HG03575 (cell line): ENCODE data around the gene BTRC.
"Not testable (repeated sequence)": the region's sequence is repeated elsewhere in the genome, so short reads cannot be mapped to it uniquely, and the experiment has no call there.

Experiments
- ATAC-seq: cut with Tn5 transposase; IDR thresholded peaks from one replicate; pipeline ENCODE4 v1.9.1; 2021; ENCODE audit not compliant: unreplicated experiment, insufficient number of reproducible peaks, low FRiP score; ENCODE audit errors: extremely low read depth

The BTRC gene

DNA sequence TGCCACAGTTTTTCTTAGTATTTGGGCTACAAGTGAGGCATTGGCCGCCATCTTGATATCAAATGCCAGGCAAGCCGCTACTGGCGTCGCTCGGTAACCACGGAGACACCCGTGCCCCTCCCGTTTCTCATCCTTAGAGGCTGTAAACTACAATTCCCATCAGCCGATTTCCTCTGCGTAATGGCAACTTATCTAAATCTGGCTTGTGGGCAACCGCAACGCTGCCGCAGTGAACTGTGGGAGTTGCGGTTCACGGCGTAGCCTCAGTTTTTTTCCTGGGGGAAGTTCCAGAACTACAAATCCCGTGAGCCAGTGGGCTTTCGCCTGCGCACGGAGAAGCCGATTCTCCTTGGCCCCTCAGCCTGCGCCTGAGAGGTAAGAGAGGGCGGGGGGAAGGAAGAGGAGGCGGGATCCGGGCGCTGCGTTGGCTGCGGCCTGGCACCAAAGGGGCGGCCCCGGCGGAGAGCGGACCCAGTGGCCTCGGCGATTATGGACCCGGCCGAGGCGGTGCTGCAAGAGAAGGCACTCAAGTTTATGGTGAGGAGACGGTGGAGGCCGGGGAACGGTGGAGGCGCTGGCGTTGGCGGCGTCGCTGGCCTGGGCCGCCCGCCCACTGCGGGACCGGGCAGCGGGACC lies at the start of gene BTRC:
Gene BTRC, plus strand, starts transcription at position 474 of the 636 bp plus-strand sequence. Its CDS starts 16 bp downstream, at position 490.
- peak; percentile 79 for ATAC-seq

DNA sequence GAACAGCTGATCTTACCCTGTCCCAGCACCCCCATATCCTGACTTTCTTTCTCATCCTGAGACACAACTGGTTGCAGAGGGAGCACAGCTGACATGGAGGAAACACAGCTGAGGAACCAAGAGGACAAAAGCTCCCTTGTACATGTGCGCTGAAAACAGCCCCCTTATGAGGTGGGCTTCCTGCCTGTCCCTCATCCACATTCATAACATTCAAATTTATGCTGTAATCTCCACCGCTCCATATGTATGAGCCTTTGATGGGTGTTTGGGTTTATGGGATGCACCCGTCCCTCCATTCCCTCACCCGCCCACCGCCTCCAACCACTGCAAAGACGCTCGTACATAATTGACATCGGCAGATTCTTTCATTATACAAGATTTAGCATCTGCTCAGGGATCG lies 49.6 kb upstream of the BTRC start:
- ATAC-seq, result no peak

DNA sequence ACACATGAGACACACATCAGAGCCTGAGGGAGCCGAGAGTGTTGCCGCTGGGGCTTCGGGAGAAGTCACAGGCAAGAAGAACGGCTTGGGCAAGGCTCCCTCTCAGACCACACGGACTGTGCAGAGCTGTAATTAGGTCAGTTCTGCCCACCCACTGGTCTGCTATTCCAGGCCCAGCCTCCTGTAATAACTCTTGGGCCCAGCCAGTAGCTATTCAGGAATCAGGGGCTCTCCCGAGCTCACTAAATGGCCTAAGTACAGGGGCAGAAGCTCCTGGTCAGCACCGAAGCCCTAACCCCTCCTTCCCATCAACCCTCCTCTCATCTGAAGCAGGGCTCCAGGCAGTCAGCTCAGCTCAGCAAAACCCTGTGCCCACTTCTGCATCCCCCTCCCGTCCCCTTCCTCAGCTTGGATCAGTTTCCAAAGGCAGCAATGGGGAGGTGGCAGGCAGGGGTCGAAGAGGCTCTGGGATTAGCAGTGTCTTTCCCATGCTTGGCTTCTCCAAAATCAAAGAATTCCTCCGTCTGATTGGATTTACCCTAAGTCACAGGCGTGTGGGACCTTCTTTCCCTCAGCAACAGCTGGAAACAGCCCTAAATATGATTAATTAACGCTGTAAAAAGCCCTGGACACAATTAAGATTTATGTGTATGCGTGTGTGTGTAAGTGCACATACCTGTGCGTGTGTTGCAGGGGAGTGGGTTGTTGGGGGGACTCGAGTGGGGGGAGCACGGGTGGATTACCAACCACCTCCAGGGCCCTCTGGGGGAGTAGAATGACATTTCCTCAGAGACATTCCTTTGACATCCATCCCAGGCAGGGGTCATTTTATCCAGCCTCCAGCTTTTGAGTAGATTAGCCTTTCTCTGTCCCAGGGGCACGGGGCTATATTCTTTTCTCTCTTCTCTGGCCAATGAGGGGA lies 48.4 kb upstream of the BTRC start:
- no peak for ATAC-seq

DNA sequence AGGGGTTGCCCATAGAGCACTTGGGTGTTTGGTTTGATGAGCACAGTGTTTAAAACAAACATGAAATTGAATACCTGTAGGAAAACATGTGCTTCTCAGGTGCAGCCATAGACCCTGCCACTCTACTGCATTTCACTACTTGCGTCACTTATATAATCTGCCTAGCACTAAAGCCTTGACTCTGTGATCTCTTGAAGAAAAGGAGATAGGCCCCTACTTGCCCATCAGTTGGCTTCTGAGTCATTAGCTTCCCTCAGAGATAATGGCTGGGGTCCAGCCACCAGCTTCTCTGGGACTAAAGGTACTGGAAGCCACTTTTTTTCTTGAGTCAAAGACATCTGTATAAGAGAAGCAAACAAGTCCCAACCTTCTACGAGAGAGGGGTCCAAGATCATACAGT lies 45.9 kb upstream of the BTRC start:
- ATAC-seq, result no peak

DNA sequence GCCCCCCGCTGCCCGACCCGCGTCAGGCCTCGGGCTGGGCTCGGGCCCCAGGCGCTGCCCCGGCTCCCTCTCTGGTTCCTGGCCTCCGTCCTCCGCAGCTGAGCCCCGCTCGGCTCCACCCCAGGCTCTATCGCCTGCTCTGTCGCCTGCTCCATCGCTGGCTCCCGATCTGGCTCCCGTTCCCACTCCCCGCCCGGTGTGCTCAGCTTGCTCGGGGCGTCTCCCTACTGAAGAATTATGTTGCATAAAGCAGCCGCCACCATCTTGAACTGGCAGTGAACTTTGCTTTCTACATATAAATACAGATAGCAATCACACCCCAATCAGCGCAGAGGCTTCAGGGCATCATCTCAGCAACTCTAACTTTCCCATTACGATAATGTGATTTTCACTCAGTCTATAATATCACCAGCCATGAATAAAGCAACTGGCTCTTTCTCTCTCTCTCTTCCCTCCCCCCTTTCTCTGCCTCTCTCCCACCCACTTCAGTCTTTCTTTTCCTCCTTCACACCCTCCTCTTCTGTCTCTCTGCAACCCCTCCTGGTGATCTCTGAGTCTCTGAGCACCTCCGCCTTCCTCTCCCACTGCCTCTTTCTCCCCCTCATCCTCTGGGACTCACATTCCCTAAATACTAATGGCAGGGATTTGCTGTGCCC lies 43.3 kb upstream of the BTRC start:
- no peak for ATAC-seq

DNA sequence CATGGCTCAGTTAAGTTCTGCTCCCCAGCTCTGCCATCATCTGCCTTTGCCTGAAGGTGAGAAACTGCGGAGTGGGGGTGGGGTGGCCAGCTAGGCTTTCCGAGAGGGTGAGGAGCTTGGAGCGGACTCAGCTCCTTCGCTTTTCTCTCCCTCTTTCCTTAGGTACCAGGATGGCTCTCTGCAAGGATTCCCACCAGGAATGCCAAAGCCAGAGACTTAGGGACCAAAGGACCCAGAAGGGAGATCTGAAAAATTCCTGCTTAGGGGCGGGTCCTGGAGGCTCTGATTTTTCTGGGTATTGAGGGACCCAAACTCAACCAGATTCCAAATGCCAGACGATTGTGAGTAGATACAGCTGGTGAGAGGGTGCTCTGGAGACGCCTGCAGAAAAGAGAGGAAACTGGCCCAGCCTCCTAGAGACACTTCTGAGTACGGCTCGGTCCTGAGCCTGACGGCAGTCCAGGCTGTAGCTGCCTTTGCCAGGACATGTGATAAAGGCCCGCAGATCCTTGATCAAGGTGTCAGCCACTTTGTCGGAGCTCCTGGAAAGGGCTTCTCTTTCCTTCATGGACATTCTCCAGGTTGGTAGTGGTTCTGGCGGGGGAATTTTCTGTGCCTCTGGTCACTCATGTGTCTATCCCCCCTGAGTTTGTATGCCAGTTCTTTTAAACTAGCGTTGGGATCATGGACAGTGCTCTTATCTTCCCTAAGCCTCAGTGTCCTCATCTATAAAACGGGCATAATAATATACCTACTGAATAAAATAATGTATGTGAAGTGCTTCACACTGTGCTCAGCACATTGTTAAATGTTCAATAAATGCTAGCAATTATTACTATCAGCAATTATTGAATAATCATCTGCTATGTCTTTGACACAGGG lies 42.5 kb upstream of the BTRC start:
- ATAC-seq, result no peak

DNA sequence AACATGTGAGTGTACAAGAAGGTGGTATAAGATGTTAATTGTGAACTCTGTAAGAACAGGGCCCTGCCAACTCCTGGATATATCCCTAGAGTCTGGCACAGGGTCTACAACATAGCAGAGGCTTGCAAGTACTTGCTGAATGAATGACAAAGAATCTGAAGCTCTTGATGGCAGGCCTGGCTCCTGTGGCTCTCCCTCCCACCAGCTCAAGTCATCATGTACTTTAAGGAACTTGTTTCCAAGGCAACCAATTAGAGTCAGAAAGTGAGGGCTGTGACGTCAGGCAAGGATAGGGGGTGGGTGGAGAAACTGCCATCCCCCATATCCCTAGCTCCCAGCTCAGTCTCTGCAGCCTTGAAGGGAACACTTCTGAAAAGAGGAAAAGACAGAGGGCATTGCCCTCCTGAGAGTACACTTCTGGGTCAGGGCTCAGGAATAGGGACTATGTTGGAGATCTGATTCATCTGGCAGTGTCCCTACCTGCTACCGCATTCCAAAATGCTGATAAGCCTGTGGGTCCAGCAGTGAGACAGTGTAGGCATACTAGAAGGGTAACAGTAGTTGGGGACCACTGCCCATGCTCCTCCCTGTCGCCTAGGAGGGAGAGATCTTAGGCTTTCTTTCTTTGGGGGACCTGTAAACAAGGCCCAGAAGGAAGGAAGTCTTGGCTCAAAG lies 34.6 kb upstream of the BTRC start:
- no peak for ATAC-seq

DNA sequence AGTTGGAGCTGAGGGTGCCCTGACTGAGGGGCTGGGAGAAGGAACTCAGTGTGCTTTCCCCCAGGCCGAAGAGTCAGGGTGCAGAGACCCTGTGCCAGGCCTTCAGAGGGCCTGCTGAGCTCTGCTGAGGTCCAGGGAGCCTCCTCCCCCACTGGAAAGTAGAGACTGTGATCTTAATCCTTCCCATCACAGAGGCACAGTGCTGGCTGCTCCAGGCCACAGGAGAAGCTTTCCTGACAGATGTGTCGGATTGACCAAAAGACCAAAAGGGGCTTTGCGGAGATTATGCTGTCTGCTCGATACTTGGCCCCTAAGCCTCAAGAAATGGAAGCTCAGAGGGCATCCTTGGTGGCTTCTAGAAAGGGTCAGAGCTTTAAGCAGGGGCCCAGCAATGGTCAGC lies 32.9 kb upstream of the BTRC start:
- ATAC-seq, result no peak

DNA sequence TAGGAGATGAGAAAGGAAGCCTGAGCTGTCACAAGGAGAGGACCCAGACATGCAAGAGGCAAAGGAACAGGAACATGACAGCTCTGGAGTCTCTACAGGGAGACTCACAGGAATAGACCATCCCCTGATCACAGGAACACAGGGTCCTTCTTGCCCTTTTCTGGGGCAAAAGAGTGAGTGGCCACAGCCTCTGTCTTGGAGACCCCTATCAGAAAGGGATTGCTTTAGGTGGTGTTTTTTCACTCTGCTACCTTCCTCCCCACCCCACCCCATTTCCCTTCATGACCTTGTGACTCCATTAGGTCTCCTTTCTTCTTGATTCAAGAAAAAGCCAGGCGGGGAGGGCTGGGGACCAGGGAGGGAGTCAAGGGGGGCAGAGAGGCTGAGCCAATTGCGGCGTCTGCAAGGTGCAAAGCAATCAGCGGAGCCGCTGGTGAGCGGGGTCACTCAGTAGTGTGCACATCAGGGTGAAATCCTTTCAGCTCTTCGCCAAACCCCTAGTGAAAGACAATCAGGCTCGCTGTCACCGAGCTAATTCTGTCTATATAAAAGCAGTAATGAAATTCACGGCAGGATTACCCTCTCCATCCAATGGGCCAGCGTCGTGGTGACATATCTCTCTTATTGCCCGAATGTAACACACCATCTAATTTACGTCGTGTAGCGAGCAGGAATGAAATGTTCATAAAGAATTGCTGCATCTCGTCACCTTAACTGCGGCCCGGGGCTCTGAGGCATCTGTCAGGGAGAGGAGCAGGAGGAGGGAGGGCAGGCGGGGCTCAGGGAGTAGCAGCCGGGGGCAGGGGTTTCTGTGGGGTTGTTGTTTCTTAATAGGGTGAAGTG lies 31.5 kb upstream of the BTRC start:
- ATAC-seq, result no peak

DNA sequence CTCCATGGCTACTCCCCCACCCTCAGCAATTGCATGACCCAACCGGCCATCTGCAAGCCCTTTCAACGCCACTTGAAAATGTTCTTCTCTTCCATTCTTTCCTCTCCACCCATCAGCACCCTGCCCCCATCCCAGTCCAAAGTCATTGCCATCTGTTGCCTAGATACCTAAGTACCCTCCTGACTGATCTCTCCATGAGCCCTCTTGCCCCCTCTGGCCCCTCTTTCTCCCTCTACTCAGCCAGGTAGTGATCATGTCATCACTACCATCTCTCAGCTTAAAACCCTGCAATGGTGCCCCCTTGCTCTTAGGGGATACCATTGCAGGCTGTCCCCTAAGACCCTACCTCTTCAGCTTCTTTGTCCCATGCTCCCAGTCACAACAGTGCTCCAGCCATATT lies 30.5 kb upstream of the BTRC start:
- ATAC-seq, result no peak

DNA sequence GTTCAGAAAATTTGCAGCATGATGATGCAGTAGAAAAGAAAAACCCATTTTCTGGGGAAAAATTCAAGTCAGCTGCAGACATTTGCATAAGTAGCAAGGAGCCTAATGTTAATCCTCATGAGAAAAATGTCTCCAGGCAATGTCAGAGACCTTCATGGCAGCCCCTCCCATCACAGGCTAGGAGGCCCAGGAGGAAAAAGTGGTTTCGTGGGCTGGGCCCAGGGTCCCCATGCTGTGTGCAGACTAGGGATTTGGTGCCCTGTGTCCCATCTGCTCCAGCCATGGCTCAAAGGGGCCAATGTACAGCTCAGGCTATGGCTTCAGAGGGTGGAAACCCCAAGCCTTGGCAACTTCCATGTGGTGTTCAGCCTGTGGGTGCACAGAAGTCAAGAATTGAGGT lies 26.5 kb upstream of the BTRC start:
- ATAC-seq, result not testable (repeated sequence)

DNA sequence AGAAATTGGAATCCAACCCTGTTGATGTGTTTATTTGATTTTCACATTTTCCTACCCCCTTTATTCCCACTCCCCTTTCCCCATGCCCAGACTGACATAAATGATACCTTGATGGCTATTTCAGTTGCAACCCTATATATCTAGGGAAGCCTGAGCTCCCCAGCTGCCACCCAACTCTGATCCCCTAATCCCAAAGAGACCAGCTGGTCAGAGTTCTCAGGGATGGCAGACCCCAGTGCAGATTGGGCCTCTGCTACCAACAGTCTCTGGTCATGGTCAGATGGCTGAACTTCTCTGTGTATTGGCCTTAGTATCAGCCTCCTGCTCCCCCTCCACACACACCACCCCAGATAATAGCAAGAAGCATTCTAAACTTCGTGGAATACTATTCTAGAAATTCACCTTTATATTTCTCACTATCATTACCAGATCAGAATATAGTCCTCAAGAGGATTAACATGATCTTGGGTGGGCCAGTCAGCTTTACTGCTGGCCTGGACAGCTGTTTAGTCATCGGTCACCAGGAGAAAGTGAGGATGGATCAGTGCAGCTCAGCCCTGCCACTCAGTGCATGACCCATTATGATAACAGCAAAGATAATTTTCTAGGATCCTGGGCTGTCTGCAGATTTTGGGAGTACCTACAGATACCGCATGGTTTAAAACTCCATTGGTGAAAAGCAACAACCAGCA lies 24.5 kb upstream of the BTRC start:
- ATAC-seq, result no peak

DNA sequence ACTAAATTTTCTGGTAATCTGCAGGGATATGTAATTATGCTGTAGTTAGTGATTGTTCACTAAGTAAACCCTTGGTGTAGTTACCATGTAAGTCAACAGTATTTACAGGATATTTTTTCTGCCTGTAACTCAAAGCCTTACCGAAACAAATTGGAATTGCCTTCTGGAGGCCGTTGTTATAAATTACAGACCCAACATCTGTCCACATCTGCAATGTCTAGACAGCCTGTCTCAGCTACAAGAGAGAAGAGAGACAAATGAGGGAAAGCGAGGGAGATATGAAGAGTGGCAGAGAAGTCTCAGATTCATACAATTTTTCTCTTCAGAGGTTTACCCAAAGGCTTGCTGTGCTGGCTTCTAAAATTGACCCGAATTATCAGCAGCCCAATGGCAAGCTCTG lies 23.7 kb upstream of the BTRC start:
- ATAC-seq, result no peak

DNA sequence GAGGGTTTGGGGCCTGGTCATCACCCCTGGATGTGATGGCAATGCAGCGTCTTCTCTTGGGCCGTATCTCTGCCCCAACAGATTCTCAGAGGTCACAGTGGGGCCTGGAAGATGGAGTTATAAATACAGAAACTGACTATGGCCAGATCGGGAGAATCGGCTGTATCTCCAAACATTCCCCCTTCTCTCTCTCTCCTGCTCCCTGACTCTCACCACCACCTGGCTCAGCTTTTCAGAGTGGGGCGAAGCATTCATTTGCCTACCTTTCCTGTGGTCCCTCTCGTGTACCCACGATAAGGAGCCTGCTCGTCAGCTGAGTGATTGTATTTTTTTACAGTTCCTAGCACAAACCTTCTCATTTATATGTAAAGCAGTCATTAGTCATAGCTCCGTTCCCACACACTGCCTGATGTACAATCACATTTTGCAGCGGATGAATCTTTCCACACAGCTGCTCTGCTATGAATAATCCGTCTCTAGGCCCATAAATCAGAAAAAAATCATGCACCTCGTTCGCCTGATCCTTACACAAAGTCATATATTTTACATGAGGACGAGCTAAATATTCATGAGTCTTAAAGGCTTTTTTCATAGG lies 23.2 kb upstream of the BTRC start:
- ATAC-seq, result no peak

DNA sequence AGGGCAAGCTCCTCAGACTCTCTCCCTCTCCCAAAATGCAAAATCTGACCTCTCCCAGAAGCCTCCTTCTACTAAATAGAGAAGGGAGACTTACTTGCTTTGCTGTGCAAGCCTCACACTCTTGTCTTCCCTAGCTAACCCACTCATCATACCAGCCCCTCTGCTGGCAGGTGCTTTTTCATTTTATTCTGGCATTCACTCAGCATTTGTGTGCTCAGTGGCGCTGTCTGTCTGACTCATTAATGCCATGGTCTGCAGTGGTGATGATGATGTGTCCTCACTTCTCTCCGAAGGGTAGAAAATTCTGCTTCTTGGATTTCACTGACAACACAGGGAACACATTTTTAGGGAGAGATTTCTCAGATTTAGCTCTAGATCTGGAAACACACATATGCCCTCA lies 22.0 kb upstream of the BTRC start:
- ATAC-seq, result no peak

DNA sequence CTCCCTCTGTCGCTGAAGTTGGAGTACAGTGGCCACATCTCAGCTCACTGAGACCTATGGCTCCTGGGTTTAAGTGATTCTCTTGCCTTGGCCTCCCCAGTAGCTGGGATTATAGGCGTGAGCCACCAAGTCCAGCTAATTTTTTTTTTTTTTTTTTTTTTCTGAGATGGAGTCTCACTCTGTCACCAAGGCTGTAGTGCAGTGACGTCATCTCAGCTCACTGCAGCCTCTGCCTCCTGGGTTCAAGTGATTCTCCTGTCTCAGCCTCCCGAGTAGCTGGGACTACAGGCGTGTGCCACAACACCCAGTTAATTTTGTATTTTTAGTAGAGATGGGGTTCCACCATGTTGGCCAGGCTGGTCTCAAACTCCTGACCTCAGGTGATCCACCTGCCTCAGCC lies 19.7 kb upstream of the BTRC start:
- ATAC-seq, result not testable (repeated sequence)

DNA sequence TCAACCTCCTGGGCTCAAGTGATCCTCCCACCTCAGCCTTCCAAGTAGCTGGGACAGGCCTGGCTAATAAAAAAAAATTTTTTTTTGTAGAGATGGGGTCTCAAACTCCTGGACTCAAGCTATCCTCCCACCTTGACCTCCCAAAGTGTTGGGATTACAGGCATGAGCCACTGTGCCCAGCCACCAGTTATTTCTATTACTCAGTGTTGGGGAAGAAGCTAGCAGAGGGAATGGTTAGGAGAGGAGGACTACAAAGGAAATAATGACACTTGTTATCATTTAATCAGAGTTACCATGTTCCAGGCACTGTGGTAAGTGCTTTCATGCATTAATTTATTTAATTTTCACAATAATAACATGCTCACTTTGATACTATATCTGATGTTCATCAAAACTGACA lies 17.6 kb upstream of the BTRC start:
- ATAC-seq, result no peak
